ENCODE results near the gene LCOR. TPM values are rescaled to one million over a fixed set of nuclear protein-coding genes. Genes with fewer than 3 reads are reported as not detected.

Gene LCOR
- total RNA-seq, 1 donor from 2014 or later, result 35.3 TPM

GRCh38 chr10:96835899-96836298 is 3.8 kb downstream of the LCOR start:
- H3K4me2 ChIP-seq, result peak overlapping the region; percentile 95
- TF ChIP-seq CTCF (IDR thresholded peaks at IDR 0.05) (no peak), EZH2 (IDR thresholded peaks at IDR 0.05) (no peak), EZH2phosphoT487 (IDR thresholded peaks at IDR 0.05) (no peak)
- H3K4me3 Mint-ChIP-seq, result peak overlapping the region; percentile 71
- peaks cover 17% of the 10 kb centered on the region for H3K4me1 ChIP-seq
- H3K27ac Mint-ChIP-seq, result no peak overlapping the region
- peaks cover 58% of the 10 kb centered on the region for H4K20me1 ChIP-seq (ENCODE audit: low read depth)
- H3K9me3 Mint-ChIP-seq, result peaks cover 21% of the 10 kb centered on the region
- H3F3A ChIP-seq (ENCODE audit: low read depth), result peaks cover 30% of the 10 kb centered on the region
- no peak overlapping the region for H2AFZ ChIP-seq (replicated peaks)
- no peaks in the 10 kb centered on the region for H3K9me3 ChIP-seq (ENCODE audit: low read depth)
- H3K27ac ChIP-seq, result no peak overlapping the region
- H3K4me1 Mint-ChIP-seq, result peaks cover 28% of the 10 kb centered on the region
- peaks cover 74% of the 10 kb centered on the region for H3K79me2 ChIP-seq (ENCODE audit: low read depth)
- no peak overlapping the region for H3K9ac ChIP-seq
- DNase-seq (ENCODE audit: low spot score), result no peak
- peaks cover 5% of the 10 kb centered on the region for H3K27me3 Mint-ChIP-seq (ENCODE audit: insufficient read depth, low read depth)
- no peaks in the 10 kb centered on the region for H3K27me3 ChIP-seq
- peaks cover 41% of the 10 kb centered on the region for H3K36me3 Mint-ChIP-seq
- no peak overlapping the region for H3K4me3 ChIP-seq
- H3K36me3 ChIP-seq, result peaks cover 7% of the 10 kb centered on the region

GRCh38 chr10:96838529-96838928 is 6.4 kb downstream of the LCOR start:
- H3K9ac ChIP-seq, result no peak overlapping the region
- no peak overlapping the region for H2AFZ ChIP-seq (replicated peaks)
- H3K27me3 ChIP-seq, result no peaks in the 10 kb centered on the region
- peaks cover 5% of the 10 kb centered on the region for H3K27me3 Mint-ChIP-seq (ENCODE audit: insufficient read depth, low read depth)
- H3K9me3 ChIP-seq (ENCODE audit: low read depth), result no peaks in the 10 kb centered on the region
- peaks cover 24% of the 10 kb centered on the region for H3K4me1 Mint-ChIP-seq
- H3K4me3 ChIP-seq, result no peak overlapping the region
- H3K36me3 ChIP-seq, result peaks cover 7% of the 10 kb centered on the region
- DNase-seq (ENCODE audit: low spot score), result no peak
- H3K4me1 ChIP-seq, result peaks cover 17% of the 10 kb centered on the region
- peaks cover 48% of the 10 kb centered on the region for H3K36me3 Mint-ChIP-seq
- TF ChIP-seq EZH2 (IDR thresholded peaks at IDR 0.05) (no peak), CTCF (IDR thresholded peaks at IDR 0.05) (no peak)
- peaks cover 80% of the 10 kb centered on the region for H4K20me1 ChIP-seq (ENCODE audit: low read depth)
- peaks cover 22% of the 10 kb centered on the region for H3F3A ChIP-seq (ENCODE audit: low read depth)
- H3K4me2 ChIP-seq, result no peak overlapping the region
- peaks cover 100% of the 10 kb centered on the region for H3K79me2 ChIP-seq (ENCODE audit: low read depth)
- H3K9me3 Mint-ChIP-seq, result peaks cover 22% of the 10 kb centered on the region
- H3K27ac Mint-ChIP-seq, result no peak overlapping the region
- H3K4me3 Mint-ChIP-seq, result no peak overlapping the region
- H3K27ac ChIP-seq, result no peak overlapping the region

- Mint-ChIP-seq H3K4me3 (no peak overlapping the region), H3K36me3 (peaks cover 43% of the 10 kb centered on the region)
Measured at GRCh38 chr10:96840841-96841518, 8.9 kb downstream of the LCOR start.

More at GRCh38 chr10:96840841-96841518, 8.9 kb downstream of the LCOR start:
- no peak overlapping the region for H3K27ac Mint-ChIP-seq
- TF ChIP-seq EZH2phosphoT487 (IDR thresholded peaks at IDR 0.05) (no peak), CTCF (IDR thresholded peaks at IDR 0.05) (no peak), EZH2 (IDR thresholded peaks at IDR 0.05) (no peak)
- Histone ChIP-seq H4K20me1 (ENCODE audit: low read depth) (peaks cover 80% of the 10 kb centered on the region), H3K4me3 (no peak overlapping the region), H3K9ac (no peak overlapping the region), H3K79me2 (ENCODE audit: low read depth) (peaks cover 100% of the 10 kb centered on the region), H3K27me3 (no peaks in the 10 kb centered on the region), H3K36me3 (peaks cover 7% of the 10 kb centered on the region), H3F3A (ENCODE audit: low read depth) (peaks cover 18% of the 10 kb centered on the region), H3K27ac (peak overlapping the region; percentile 49), H3K9me3 (ENCODE audit: low read depth) (no peaks in the 10 kb centered on the region), H3K4me1 (peaks cover 17% of the 10 kb centered on the region), H2AFZ (replicated peaks) (no peak overlapping the region), H3K4me2 (no peak overlapping the region)
- H3K27me3 Mint-ChIP-seq (ENCODE audit: insufficient read depth, low read depth), result peaks cover 6% of the 10 kb centered on the region
- DNase-seq (ENCODE audit: low spot score), result no peak
- peaks cover 24% of the 10 kb centered on the region for H3K9me3 Mint-ChIP-seq
- H3K4me1 Mint-ChIP-seq, result peaks cover 17% of the 10 kb centered on the region

Measured in neural progenitor cell (in vitro differentiated cells).